Osteoblast (primary cell): Measurements from ENCODE around the gene ABI3BP. TPM values are rescaled to one million over a fixed set of nuclear protein-coding genes. Genes with fewer than 3 reads are reported as not detected.
A peak's percentile ranks its signal among the peaks of the same experiment; 100 is the strongest.

Experiments
- DNase-seq: peaks from one replicate; pipeline ENCODE4 v3.0.0; 2011; ENCODE audit warnings: low spot score, mixed read lengths; ENCODE audit not compliant: insufficient read length; ENCODE audit errors: missing footprints
- H2AFZ ChIP-seq: 2 replicates; pipeline ENCODE4 v1.6.0; 2011; ENCODE audit warnings: mild to moderate bottlenecking, low read length
- H3K27ac ChIP-seq: 2 replicates; pipeline ENCODE4 v1.5.1; 2011; ENCODE audit warnings: mild to moderate bottlenecking, low read depth, low read length, moderate library complexity
- H3K27me3 ChIP-seq: 2 replicates; pipeline ENCODE4 v1.6.0; 2012; ENCODE audit warnings: mild to moderate bottlenecking, control low read depth, inconsistent platforms, low read length, moderate library complexity; ENCODE audit not compliant: insufficient read depth
- H3K36me3 ChIP-seq: 2 replicates; pipeline ENCODE4 v1.5.1; 2011; ENCODE audit warnings: mild to moderate bottlenecking, low read length, control low read depth, moderate library complexity; ENCODE audit not compliant: insufficient read depth
- H3K4me1 ChIP-seq: 2 replicates; pipeline ENCODE4 v1.5.1; 2011; ENCODE audit warnings: mild to moderate bottlenecking, low read length, control low read depth, moderate library complexity; ENCODE audit not compliant: insufficient read depth
- H3K4me2 ChIP-seq: 2 replicates; pipeline ENCODE4 v1.6.0; 2011; ENCODE audit warnings: mild to moderate bottlenecking, low read length; ENCODE audit not compliant: insufficient read depth
- H3K4me3 ChIP-seq: fragments of 200-600 bp; sonication (generic); 3 replicates; pipeline ENCODE4 v1.5.1; 2012; ENCODE audit warnings: mild to moderate bottlenecking, low read length, inconsistent platforms; ENCODE audit not compliant: insufficient read depth
- H3K79me2 ChIP-seq: 2 replicates; pipeline ENCODE4 v1.6.0; 2012; ENCODE audit warnings: mild to moderate bottlenecking, low read length, control low read depth, inconsistent platforms; ENCODE audit not compliant: insufficient read depth
- H3K9me3 ChIP-seq: 2 replicates; pipeline ENCODE4 v1.5.1; 2011; ENCODE audit warnings: low read depth, low read length, control low read depth
- H4K20me1 ChIP-seq: 2 replicates; pipeline ENCODE4 v1.6.0; 2012; ENCODE audit warnings: mild to moderate bottlenecking, low read length, control low read depth; ENCODE audit not compliant: insufficient read depth
- total RNA-seq: library from RNA; depleted of rRNA; stranded (reverse); fragments of >200 nt; gene quantifications from 2 replicates; pipeline ENCODE4 v1.2.3, GENCODE V29; 2012
- TF ChIP-seq, protein P1 (sequence below): IDR thresholded peaks from 2 replicates; pipeline ENCODE4 v1.5.1; 2011; ENCODE audit warnings: mild to moderate bottlenecking, low read depth, low read length, moderate library complexity; ENCODE audit errors: extremely low read depth

The ABI3BP gene
- total RNA-seq, 1 donor = 130 TPM

DNA sequence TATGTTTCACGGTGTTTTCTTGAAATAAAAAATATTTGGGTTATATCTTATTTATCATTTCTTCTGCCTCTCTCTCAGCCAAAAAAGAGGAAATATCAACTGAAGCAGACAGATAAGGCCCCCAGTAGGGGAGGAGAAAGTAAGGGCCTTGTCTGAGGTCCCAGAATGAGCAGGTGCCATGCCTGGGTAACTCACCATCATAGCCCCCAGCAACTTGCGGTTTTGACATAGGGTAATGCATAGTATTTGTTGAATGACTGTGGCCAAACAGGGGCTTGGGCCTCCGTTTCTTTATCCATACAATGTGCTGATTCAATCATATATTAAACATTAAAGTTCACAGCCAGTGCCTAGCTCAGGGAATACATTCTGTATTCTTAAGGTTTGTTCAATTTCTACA lies 119.6 kb downstream of the ABI3BP start:
- H3K36me3 ChIP-seq = peaks cover 11% of the 10 kb centered on the region
- H2AFZ ChIP-seq = no peak overlapping the region
- TF ChIP-seq, protein P1, sequence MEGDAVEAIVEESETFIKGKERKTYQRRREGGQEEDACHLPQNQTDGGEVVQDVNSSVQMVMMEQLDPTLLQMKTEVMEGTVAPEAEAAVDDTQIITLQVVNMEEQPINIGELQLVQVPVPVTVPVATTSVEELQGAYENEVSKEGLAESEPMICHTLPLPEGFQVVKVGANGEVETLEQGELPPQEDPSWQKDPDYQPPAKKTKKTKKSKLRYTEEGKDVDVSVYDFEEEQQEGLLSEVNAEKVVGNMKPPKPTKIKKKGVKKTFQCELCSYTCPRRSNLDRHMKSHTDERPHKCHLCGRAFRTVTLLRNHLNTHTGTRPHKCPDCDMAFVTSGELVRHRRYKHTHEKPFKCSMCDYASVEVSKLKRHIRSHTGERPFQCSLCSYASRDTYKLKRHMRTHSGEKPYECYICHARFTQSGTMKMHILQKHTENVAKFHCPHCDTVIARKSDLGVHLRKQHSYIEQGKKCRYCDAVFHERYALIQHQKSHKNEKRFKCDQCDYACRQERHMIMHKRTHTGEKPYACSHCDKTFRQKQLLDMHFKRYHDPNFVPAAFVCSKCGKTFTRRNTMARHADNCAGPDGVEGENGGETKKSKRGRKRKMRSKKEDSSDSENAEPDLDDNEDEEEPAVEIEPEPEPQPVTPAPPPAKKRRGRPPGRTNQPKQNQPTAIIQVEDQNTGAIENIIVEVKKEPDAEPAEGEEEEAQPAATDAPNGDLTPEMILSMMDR = no peak
- no peak overlapping the region for H3K27ac ChIP-seq
- peaks cover 2% of the 10 kb centered on the region for H3K79me2 ChIP-seq
- DNase-seq = no peak
- no peaks in the 10 kb centered on the region for H3K27me3 ChIP-seq
- no peaks in the 10 kb centered on the region for H3K9me3 ChIP-seq
- no peaks in the 10 kb centered on the region for H4K20me1 ChIP-seq
- no peak overlapping the region for H3K4me2 ChIP-seq
- H3K4me3 ChIP-seq = no peak overlapping the region
- peaks cover 28% of the 10 kb centered on the region for H3K4me1 ChIP-seq

DNA sequence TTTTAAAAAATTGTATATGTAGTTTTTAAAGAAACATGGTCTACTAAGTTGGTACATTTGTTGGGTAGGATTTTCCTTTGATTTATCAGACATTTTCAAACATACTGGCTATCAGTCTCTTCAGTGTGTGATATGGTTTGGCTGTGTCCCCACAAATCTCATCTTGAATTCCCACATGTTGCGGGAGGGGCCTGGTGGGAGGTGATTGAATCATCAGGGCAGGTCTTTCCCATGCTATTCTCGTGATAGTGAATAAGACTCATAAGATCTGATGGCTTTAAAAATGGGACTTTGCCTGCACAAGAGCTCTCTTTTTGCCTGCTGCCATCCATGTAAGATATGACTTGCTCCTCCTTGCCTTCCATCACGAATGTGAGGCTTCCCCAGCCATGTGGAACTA lies 121.9 kb downstream of the ABI3BP start:
- no peak overlapping the region for H3K4me3 ChIP-seq
- H3K36me3 ChIP-seq = peaks cover 12% of the 10 kb centered on the region
- H3K4me2 ChIP-seq = no peak overlapping the region
- TF ChIP-seq, protein P1 = no peak
- no peaks in the 10 kb centered on the region for H4K20me1 ChIP-seq
- peaks cover 26% of the 10 kb centered on the region for H3K4me1 ChIP-seq
- H3K27me3 ChIP-seq = no peaks in the 10 kb centered on the region
- H2AFZ ChIP-seq = no peak overlapping the region
- H3K27ac ChIP-seq = no peak overlapping the region
- no peaks in the 10 kb centered on the region for H3K9me3 ChIP-seq
- no peak for DNase-seq
- H3K79me2 ChIP-seq = no peaks in the 10 kb centered on the region

DNA sequence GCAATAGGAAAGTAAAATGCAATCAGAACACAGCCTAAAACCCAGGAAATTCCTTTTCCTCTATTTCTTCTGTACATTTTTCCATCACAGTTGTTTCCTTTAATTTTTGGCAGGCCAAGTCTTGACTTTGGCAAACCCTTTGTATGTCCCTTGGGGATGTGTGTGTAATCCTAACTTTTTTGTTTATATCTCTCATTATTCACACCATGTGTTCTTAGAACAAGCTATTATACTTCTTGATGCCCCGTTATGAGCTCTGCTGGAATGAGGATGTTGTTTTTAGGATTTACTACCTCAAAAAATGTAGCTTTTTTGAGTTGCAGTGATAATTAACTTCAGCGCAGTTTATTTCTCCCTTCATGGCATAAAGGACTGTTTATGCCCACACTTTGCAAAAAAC lies 123.4 kb downstream of the ABI3BP start:
- H3K4me1 ChIP-seq = peaks cover 25% of the 10 kb centered on the region
- H3K4me2 ChIP-seq = peak overlapping the region; percentile 36
- TF ChIP-seq, protein P1 = no peak
- no peak overlapping the region for H3K4me3 ChIP-seq
- no peak for DNase-seq
- H3K27me3 ChIP-seq = no peaks in the 10 kb centered on the region
- peaks cover 16% of the 10 kb centered on the region for H3K36me3 ChIP-seq
- no peak overlapping the region for H2AFZ ChIP-seq
- no peak overlapping the region for H3K27ac ChIP-seq
- H3K9me3 ChIP-seq = no peaks in the 10 kb centered on the region
- H3K79me2 ChIP-seq = no peaks in the 10 kb centered on the region
- H4K20me1 ChIP-seq = no peaks in the 10 kb centered on the region

DNA sequence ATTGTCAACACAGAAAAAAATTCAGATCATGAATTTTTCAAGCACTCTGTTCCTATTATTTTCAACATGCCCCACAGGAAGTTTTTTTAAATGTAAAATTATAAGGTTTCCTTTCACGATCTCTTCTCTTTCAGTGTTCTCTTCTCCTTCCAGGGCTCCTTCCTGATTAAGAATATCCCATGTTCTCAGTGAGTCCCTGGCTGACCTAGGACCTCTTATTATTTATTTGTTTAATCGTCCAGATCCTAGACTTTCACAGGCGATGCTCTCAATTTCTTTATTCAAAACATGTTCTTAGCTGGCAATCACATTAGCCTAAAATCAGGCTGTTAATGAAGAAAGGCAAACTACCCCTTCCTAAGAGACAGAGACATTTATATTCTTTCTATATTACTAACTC lies 124.3 kb downstream of the ABI3BP start:
- DNase-seq = no peak
- Histone ChIP-seq H3K4me3 (no peak overlapping the region), H3K27me3 (no peaks in the 10 kb centered on the region), H3K4me2 (no peak overlapping the region), H3K27ac (no peak overlapping the region), H2AFZ (no peak overlapping the region), H3K36me3 (peaks cover 13% of the 10 kb centered on the region), H3K4me1 (peaks cover 30% of the 10 kb centered on the region), H3K9me3 (no peaks in the 10 kb centered on the region), H3K79me2 (no peaks in the 10 kb centered on the region), H4K20me1 (no peaks in the 10 kb centered on the region)
- TF ChIP-seq, protein P1 = no peak
